ENCODE results near the gene NECTIN1.

NECTIN1 gene

DNA sequence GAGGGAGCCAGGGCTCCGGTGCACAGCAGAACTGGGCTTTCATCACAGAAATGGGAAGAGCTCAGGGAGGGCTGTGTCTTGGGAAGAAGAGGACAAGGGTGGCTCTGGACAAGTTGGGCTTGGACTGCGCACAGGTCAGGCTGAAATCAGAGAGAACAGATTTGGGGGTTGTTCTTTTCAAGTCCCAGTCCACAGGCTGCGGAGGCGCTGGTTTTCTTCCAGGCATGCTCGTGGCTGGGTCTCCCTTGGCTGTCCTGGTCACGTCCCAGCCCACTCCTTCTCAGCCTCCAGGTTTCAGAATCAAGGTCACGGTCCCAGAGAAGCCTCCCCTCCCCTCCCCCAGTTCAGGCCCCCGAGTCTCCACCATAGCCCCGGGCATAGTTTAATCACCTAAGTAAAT, 17.0 kb downstream of the NECTIN1 start:
- no peaks in the 10 kb centered on the region for H3K36me3 ChIP-seq (replicated peaks)
- TF ChIP-seq, protein P1, sequence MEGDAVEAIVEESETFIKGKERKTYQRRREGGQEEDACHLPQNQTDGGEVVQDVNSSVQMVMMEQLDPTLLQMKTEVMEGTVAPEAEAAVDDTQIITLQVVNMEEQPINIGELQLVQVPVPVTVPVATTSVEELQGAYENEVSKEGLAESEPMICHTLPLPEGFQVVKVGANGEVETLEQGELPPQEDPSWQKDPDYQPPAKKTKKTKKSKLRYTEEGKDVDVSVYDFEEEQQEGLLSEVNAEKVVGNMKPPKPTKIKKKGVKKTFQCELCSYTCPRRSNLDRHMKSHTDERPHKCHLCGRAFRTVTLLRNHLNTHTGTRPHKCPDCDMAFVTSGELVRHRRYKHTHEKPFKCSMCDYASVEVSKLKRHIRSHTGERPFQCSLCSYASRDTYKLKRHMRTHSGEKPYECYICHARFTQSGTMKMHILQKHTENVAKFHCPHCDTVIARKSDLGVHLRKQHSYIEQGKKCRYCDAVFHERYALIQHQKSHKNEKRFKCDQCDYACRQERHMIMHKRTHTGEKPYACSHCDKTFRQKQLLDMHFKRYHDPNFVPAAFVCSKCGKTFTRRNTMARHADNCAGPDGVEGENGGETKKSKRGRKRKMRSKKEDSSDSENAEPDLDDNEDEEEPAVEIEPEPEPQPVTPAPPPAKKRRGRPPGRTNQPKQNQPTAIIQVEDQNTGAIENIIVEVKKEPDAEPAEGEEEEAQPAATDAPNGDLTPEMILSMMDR (IDR thresholded peaks at IDR 0.05; ENCODE audit: low read depth, low read length, missing control alignments), result no peak

GRCh38 chr11:119711476-119711875, 17.5 kb downstream of the NECTIN1 start:
- no peaks in the 10 kb centered on the region for H3K27me3 ChIP-seq (replicated peaks)
- in situ Hi-C loops (cut with HindIII; ENCODE audit: low pct_ligation_motif_present, low sequenced_read_pairs), result no loop called here

More for the DNA sequence above, 17.0 kb downstream of the NECTIN1 start:
- H3K27ac ChIP-seq, result no peak overlapping the region
- in situ Hi-C loops (cut with HindIII; ENCODE audit: low pct_ligation_motif_present, low sequenced_read_pairs), result no loop called here
- H3K4me3 ChIP-seq (ENCODE audit: low read depth, low read length), result no peak overlapping the region
- H3K27me3 ChIP-seq (replicated peaks), result no peaks in the 10 kb centered on the region
- no peak for DNase-seq

GRCh38 chr11:119710417-119710816, 18.6 kb downstream of the NECTIN1 start:
- DNase-seq, result no peak
- H3K4me3 ChIP-seq (ENCODE audit: low read depth, low read length), result no peak overlapping the region
- no peaks in the 10 kb centered on the region for H3K36me3 ChIP-seq (replicated peaks)
- in situ Hi-C loops (cut with HindIII; ENCODE audit: low pct_ligation_motif_present, low sequenced_read_pairs), result no loop called here
- no peaks in the 10 kb centered on the region for H3K27me3 ChIP-seq (replicated peaks)
- TF ChIP-seq, protein P1 (IDR thresholded peaks at IDR 0.05; ENCODE audit: low read depth, low read length, missing control alignments), result no peak
- H3K27ac ChIP-seq, result no peak overlapping the region

More at GRCh38 chr11:119711476-119711875, 17.5 kb downstream of the NECTIN1 start:
- TF ChIP-seq, protein P1 (IDR thresholded peaks at IDR 0.05; ENCODE audit: low read depth, low read length, missing control alignments), result no peak
- DNase-seq, result no peak
- no peak overlapping the region for H3K27ac ChIP-seq
- H3K4me3 ChIP-seq (ENCODE audit: low read depth, low read length), result no peak overlapping the region
- no peaks in the 10 kb centered on the region for H3K36me3 ChIP-seq (replicated peaks)

DNA sequence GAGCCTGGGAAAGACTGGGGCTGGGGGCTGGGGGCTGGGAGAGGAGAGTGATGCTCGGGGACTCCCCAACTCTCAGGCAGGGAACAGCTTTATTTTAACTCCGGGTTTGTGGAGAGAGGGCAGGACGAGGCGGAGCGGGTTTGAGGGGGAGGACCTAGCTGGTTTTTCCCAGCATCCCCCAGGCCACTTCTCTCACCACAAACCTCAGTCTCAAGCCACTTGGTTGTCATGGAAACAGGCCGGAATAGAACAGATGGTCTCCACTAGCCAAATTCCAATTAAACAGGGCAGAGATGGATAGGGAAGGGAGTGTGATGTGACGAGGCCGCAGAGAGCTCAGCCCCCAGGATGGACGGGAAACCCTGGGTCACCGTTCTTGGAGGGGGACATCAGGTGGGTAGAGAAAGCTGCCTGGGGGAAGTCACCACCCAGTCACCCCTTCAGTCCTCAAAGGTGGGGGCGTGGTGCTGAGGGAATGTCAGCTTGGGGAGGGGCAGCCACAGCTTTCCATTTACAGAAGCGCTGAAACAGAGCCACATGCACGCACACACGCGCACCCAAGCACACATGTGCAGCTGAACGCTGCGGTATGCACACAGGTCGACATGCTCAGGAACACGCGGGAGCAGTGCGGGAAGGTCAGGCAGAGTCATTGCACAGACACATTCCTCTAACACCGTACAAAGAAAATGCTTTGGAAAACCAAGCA, 19.2 kb downstream of the NECTIN1 start:
- TF ChIP-seq, protein P1 (IDR thresholded peaks at IDR 0.05; ENCODE audit: low read depth, low read length, missing control alignments), result no peak
- DNase-seq, result peak; percentile 70
- in situ Hi-C loops (cut with HindIII; ENCODE audit: low pct_ligation_motif_present, low sequenced_read_pairs), result no loop called here
- Histone ChIP-seq H3K27ac (no peak overlapping the region), H3K36me3 (replicated peaks) (no peaks in the 10 kb centered on the region), H3K4me3 (ENCODE audit: low read depth, low read length) (peak overlapping the region; percentile 22), H3K27me3 (replicated peaks) (no peaks in the 10 kb centered on the region)

DNA sequence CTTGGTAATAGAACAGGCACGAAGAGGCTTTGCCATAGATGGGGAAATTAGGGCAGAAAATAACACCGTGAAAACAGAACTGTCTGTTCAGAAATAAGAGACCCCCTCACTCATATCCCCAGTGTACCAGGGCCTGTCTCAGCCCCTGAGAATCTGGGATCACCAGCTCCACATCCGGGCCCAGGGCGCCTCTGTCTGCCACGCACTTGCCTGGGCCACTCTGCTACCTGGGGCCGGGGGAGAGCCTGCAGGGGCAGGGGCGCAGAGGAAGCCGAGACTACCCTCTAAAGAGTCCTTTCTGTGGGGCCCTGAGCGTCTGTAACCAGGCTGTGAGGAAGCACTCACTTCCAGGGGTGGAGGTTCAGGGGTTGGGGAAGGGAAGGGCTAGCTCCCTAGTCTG, 19.8 kb downstream of the NECTIN1 start:
- Histone ChIP-seq H3K4me3 (ENCODE audit: low read depth, low read length) (no peak overlapping the region), H3K36me3 (replicated peaks) (no peaks in the 10 kb centered on the region), H3K27ac (no peak overlapping the region), H3K27me3 (replicated peaks) (no peaks in the 10 kb centered on the region)
- no peak for DNase-seq
- TF ChIP-seq, protein P1 (IDR thresholded peaks at IDR 0.05; ENCODE audit: low read depth, low read length, missing control alignments), result no peak
- in situ Hi-C loops (cut with HindIII; ENCODE audit: low pct_ligation_motif_present, low sequenced_read_pairs), result no loop called here

DNA sequence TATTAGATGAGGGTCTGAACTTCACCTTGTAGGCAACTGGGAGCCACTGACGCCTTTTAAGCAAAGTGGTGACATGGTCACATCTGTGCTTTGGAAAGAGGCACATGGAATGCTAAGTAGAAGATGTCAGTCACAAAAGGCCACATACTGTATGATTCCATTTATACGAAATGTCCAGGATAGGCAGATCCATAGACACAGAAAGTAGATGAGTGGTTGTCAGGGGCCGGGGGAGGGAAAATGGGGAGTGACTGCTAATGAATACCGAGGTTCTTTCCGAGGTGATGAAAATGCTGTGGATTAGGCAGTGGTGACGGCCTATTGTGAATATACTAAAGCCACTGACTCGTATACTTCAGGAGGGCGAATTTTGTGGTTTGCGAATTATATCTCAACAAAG, 20.6 kb downstream of the NECTIN1 start:
- in situ Hi-C loops (cut with HindIII; ENCODE audit: low pct_ligation_motif_present, low sequenced_read_pairs), result no loop called here
- no peak overlapping the region for H3K4me3 ChIP-seq (ENCODE audit: low read depth, low read length)
- H3K27ac ChIP-seq, result no peak overlapping the region

More for the DNA sequence above, 20.6 kb downstream of the NECTIN1 start:
- H3K36me3 ChIP-seq (replicated peaks), result no peaks in the 10 kb centered on the region
- TF ChIP-seq, protein P1 (IDR thresholded peaks at IDR 0.05; ENCODE audit: low read depth, low read length, missing control alignments), result no peak
- no peaks in the 10 kb centered on the region for H3K27me3 ChIP-seq (replicated peaks)
- DNase-seq, result no peak

Data from brain microvascular endothelial cell (primary cell).